IPS-18a (cell line): ENCODE results near the gene CD164L2.

Experiments
- H3K27ac ChIP-seq: one replicate; pipeline ENCODE4 v1.5.1; 2013; ENCODE audit warnings: low read length
- H3K27me3 ChIP-seq: one replicate; pipeline ENCODE4 v1.6.1; 2013; ENCODE audit warnings: mild to moderate bottlenecking, low read length; ENCODE audit not compliant: control insufficient read depth, insufficient read depth
- H3K36me3 ChIP-seq: one replicate; pipeline ENCODE4 v1.6.1; 2013; ENCODE audit warnings: low read depth, low read length; ENCODE audit not compliant: control insufficient read depth
- H3K4me1 ChIP-seq: one replicate; pipeline ENCODE4 v1.6.1; 2013; ENCODE audit warnings: low read depth, low read length; ENCODE audit not compliant: control insufficient read depth
- H3K4me3 ChIP-seq: one replicate; pipeline ENCODE4 v1.5.1; 2013; ENCODE audit warnings: low read length
- H3K9ac ChIP-seq: one replicate; pipeline ENCODE4 v1.6.1; 2013; ENCODE audit warnings: mild to moderate bottlenecking, low read length, moderate library complexity
- H3K9me3 ChIP-seq: one replicate; pipeline ENCODE4 v1.6.1; 2013; ENCODE audit warnings: low read depth, low read length; ENCODE audit not compliant: control insufficient read depth

Gene CD164L2

GRCh38 chr1:27356619-27357280 lies 26.4 kb downstream of the CD164L2 start:
- Histone ChIP-seq H3K27ac (no peak overlapping the region), H3K9me3 (no peaks in the 10 kb centered on the region), H3K27me3 (peaks cover 43% of the 10 kb centered on the region), H3K4me1 (peaks cover 5% of the 10 kb centered on the region), H3K4me3 (no peak overlapping the region), H3K9ac (no peak overlapping the region), H3K36me3 (no peaks in the 10 kb centered on the region)

DNA sequence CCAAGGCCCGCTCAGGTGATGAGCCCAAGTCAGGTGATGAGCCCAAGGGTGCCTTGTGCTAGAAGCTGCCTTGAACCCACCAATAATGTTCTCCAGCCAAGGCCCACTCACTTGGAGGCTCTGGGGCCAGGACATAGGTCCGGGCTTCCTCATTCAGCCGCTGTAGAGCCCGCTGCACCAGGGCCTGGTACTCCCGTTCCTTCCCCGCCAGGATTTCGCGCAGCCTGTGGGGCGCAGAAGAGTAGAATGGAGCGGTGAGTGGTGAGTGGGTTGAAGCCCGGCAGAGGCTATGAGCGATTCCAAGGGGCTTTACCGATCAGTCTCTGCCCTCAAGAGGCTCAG lies 26.9 kb downstream of the CD164L2 start:
- Histone ChIP-seq H3K4me1 (peaks cover 9% of the 10 kb centered on the region), H3K36me3 (no peaks in the 10 kb centered on the region), H3K4me3 (no peak overlapping the region), H3K27ac (no peak overlapping the region), H3K9ac (no peak overlapping the region), H3K9me3 (no peaks in the 10 kb centered on the region), H3K27me3 (peaks cover 38% of the 10 kb centered on the region)

GRCh38 chr1:27355683-27356082 lies 27.4 kb downstream of the CD164L2 start:
- H3K27ac ChIP-seq = no peak overlapping the region
- no peak overlapping the region for H3K4me3 ChIP-seq
- peaks cover 9% of the 10 kb centered on the region for H3K4me1 ChIP-seq
- H3K9ac ChIP-seq = no peak overlapping the region
- peaks cover 34% of the 10 kb centered on the region for H3K27me3 ChIP-seq
- no peaks in the 10 kb centered on the region for H3K36me3 ChIP-seq
- H3K9me3 ChIP-seq = no peaks in the 10 kb centered on the region

- Histone ChIP-seq H3K27me3 (peaks cover 23% of the 10 kb centered on the region), H3K9ac (no peak overlapping the region)
These were observed 29.5 kb downstream of the CD164L2 start for GRCh38 chr1:27353629-27354028.

GRCh38 chr1:27353166-27353565 lies 30.0 kb downstream of the CD164L2 start:
- Histone ChIP-seq H3K9me3 (no peaks in the 10 kb centered on the region), H3K4me1 (peaks cover 5% of the 10 kb centered on the region), H3K27ac (no peak overlapping the region), H3K27me3 (peaks cover 18% of the 10 kb centered on the region), H3K36me3 (no peaks in the 10 kb centered on the region), H3K9ac (no peak overlapping the region), H3K4me3 (no peak overlapping the region)

More at GRCh38 chr1:27353629-27354028, 29.5 kb downstream of the CD164L2 start:
- H3K9me3 ChIP-seq = no peaks in the 10 kb centered on the region
- no peak overlapping the region for H3K27ac ChIP-seq
- no peak overlapping the region for H3K4me3 ChIP-seq
- peaks cover 5% of the 10 kb centered on the region for H3K4me1 ChIP-seq
- no peaks in the 10 kb centered on the region for H3K36me3 ChIP-seq

GRCh38 chr1:27351541-27352107 lies 31.5 kb downstream of the CD164L2 start:
- Histone ChIP-seq H3K9me3 (no peaks in the 10 kb centered on the region), H3K27me3 (peaks cover 12% of the 10 kb centered on the region), H3K36me3 (no peaks in the 10 kb centered on the region), H3K4me1 (peaks cover 5% of the 10 kb centered on the region), H3K27ac (no peak overlapping the region), H3K4me3 (peak overlapping the region; percentile 52), H3K9ac (peak overlapping the region; percentile 24)

DNA sequence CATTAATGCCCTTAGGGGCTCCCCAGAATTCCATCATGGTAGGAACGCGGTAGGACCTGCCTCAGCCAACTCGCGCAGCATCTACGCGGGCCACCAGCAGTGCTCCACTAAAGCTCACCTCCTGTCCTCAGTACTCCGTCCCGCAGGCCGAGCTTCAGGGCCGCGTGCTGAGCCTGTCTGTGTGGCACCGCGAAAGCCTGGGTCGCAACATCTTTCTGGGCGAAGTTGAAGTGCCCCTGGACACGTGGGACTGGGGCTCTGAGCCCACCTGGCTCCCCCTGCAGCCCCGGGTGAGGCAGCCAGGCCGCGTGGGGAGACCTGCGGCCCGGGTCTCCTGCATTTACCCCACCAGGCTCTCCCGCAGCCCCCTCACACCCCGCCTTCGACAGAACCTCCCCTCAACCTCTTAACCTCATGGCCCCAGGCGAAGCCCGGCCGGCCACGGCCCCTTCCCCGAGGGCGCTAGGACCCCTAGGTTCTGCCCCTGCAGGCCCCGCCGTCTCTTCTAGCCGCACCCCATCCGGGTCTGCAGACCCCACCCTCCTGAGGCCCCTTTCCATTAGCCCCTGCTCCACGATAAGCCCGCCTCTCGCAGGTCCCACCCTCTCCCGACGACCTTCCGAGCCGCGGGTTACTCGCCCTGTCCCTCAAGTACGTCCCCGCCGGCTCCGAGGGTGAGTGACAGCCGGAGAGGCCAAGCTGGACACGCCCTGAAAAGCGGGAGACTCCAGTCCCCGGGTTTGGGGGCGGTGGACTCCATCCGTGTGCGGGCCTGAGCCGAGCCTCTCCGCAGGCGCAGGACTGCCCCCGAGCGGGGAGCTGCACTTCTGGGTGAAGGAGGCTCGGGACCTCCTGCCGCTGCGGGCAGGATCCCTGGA lies 32.2 kb downstream of the CD164L2 start:
- H3K27ac ChIP-seq = no peak overlapping the region
- no peaks in the 10 kb centered on the region for H3K36me3 ChIP-seq
- H3K27me3 ChIP-seq = peaks cover 12% of the 10 kb centered on the region
- H3K4me3 ChIP-seq = peak overlapping the region; percentile 52
- peak overlapping the region; percentile 26 for H3K9ac ChIP-seq
- H3K4me1 ChIP-seq = peaks cover 5% of the 10 kb centered on the region
- H3K9me3 ChIP-seq = no peaks in the 10 kb centered on the region

DNA sequence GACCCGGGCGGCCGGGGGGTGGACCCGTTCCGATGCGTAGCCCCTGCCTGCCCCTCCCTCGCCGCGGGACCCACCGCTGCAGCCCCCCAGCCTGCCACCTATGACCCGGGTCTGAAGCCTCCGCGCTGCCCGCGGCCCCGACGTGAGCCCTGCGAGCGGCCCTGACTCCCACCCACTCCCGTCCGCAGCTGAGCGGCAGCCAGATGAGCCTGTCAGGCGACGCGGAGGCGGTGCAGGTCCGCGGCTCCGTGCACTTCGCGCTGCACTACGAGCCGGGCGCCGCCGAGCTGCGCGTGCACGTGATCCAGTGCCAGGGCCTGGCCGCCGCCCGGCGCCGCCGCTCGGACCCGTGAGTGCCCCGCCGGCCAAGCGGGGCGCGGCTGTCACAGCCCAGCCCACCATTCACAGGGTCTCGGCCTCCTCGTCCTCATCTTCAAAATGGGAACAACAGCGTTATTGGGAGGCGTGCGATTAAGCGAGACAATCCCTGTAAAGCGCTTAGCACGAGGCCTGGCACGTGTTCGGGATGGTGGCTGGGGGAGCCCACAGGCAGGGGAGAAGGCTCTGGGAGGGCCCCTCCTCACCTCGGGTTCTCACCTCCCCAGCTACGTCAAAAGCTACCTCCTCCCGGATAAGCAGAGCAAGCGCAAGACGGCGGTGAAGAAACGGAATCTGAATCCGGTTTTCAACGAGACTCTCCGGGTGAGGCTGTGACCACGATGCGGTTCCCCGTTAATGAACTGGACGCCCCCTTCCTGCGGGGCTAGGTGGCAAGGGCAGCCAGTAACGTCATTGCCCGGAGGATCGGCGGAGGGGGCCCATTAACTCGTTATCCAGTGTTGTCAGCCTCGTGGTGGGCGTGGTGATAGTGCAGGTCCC lies 33.1 kb downstream of the CD164L2 start:
- peak overlapping the region; percentile 26 for H3K9ac ChIP-seq
- peak overlapping the region; percentile 52 for H3K4me3 ChIP-seq
- peaks cover 5% of the 10 kb centered on the region for H3K4me1 ChIP-seq

GRCh38 chr1:27348861-27349783 lies 34.0 kb downstream of the CD164L2 start:
- Histone ChIP-seq H3K9ac (peak overlapping the region; percentile 27), H3K4me3 (peak overlapping the region; percentile 52), H3K9me3 (no peaks in the 10 kb centered on the region), H3K27me3 (peaks cover 12% of the 10 kb centered on the region), H3K4me1 (peaks cover 5% of the 10 kb centered on the region), H3K36me3 (no peaks in the 10 kb centered on the region), H3K27ac (no peak overlapping the region)

More for the DNA sequence above, 33.1 kb downstream of the CD164L2 start:
- Histone ChIP-seq H3K36me3 (no peaks in the 10 kb centered on the region), H3K27ac (no peak overlapping the region), H3K9me3 (no peaks in the 10 kb centered on the region), H3K27me3 (peaks cover 12% of the 10 kb centered on the region)

GRCh38 chr1:27346991-27347624 lies 36.0 kb downstream of the CD164L2 start:
- Histone ChIP-seq H3K4me3 (no peak overlapping the region), H3K9ac (no peak overlapping the region), H3K4me1 (peaks cover 8% of the 10 kb centered on the region), H3K9me3 (no peaks in the 10 kb centered on the region), H3K36me3 (no peaks in the 10 kb centered on the region), H3K27ac (no peak overlapping the region), H3K27me3 (peaks cover 12% of the 10 kb centered on the region)
